Measurements from ENCODE around the gene MYCBP2.

MYCBP2 gene

DNA sequence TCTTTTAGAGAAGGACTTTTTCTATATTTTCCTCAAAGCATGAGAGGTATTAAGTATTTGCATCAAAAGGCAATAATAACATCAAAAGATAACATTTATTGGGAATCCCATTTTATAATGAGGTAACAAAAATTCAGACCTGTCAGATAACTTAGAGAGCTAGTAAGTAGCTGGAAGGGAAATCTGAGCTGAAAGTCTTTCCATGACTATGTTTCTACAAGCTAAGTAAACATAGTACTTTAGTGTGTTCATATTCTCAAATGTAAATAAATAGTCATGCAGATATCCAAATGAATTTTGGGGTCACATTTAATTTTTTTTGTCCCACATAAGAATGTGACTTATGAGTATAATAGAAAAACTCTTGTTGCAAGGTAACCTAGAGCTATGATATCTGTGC lies 212.6 kb downstream of the MYCBP2 start:
- no peak for DNase-seq (ENCODE audit: low read depth in 1 of 2, low spot score in 1 of 2)

GRCh38 chr13:77113496-77113895 lies 213.4 kb downstream of the MYCBP2 start:
- DNase-seq (ENCODE audit: low read depth in 1 of 2, low spot score in 1 of 2): no peak

GRCh38 chr13:77105051-77105450 lies 221.8 kb downstream of the MYCBP2 start:
- DNase-seq (ENCODE audit: low read depth in 1 of 2, low spot score in 1 of 2): no peak

- no peak for DNase-seq (ENCODE audit: low read depth in 1 of 2, low spot score in 1 of 2)
Measured at GRCh38 chr13:77099415-77099814, 227.5 kb downstream of the MYCBP2 start.

GRCh38 chr13:77095288-77095687 lies 231.6 kb downstream of the MYCBP2 start:
- DNase-seq (ENCODE audit: low read depth in 1 of 2, low spot score in 1 of 2): no peak

- no peak for DNase-seq (ENCODE audit: low read depth in 1 of 2, low spot score in 1 of 2)
Measured at GRCh38 chr13:77094773-77095172, 232.1 kb downstream of the MYCBP2 start.

- DNase-seq (ENCODE audit: low read depth in 1 of 2, low spot score in 1 of 2): no peak
Measured at GRCh38 chr13:77093735-77094134, 233.2 kb downstream of the MYCBP2 start.

- no peak for DNase-seq (ENCODE audit: low read depth in 1 of 2, low spot score in 1 of 2)
Measured at GRCh38 chr13:77084755-77085154, 242.1 kb downstream of the MYCBP2 start.

- DNase-seq (ENCODE audit: low read depth in 1 of 2, low spot score in 1 of 2): no peak
Measured at GRCh38 chr13:77079902-77080413, 246.9 kb downstream of the MYCBP2 start.

DNA sequence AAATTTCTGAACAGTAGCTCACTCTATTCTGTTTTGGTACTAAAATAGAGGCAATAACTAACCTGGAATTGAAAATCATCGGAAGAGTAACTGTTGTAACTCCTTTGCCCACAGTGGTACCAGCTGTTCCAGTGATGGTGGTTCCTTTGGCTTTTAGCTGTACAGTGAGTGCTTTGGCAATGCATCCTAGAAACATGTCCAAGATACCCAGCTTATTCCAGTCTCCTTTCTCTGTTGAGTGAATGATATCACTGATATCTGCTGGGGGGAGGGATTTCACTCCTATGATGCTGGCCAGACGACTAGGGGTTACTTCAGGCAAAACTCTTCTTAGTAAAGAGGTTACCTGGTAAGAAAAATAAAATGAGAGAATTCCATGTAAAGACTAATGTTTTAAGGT lies 259.4 kb downstream of the MYCBP2 start:
- no peak for DNase-seq (ENCODE audit: low read depth in 1 of 2, low spot score in 1 of 2)

DNA sequence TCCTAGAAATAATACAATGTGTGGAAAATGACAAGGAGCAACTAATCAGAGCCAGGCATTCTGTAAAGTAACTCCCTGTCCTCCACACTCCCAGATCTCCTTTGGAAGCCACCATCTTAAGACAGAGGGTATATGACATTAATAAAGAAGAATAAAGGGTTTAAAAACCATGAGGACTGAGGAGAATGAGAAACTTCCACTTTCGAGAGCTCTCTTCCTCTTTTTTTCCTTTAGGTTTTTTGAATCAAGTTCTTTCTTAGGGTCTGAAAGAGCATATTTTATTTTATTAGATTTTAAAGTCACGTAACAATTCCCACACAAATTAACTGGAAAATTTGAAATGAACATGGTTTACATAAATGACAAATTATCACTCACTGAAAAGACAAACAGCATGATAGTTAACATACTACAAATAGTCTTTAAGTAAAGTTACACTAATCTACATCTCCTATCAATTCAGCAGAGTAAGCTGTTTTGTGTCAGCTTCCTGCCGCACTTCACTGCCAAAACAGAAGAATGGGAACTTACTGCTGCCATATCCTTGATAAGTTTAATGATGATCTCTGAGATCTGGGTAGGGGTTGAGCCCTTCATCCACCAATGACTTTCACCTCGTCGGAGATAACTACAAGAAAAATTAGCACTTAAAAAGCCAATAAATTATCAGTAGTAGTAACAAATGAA lies 261.3 kb downstream of the MYCBP2 start:
- no peak for DNase-seq (ENCODE audit: low read depth in 1 of 2, low spot score in 1 of 2)

GRCh38 chr13:77062097-77062496 lies 264.8 kb downstream of the MYCBP2 start:
- no peak for DNase-seq (ENCODE audit: low read depth in 1 of 2, low spot score in 1 of 2)

DNA sequence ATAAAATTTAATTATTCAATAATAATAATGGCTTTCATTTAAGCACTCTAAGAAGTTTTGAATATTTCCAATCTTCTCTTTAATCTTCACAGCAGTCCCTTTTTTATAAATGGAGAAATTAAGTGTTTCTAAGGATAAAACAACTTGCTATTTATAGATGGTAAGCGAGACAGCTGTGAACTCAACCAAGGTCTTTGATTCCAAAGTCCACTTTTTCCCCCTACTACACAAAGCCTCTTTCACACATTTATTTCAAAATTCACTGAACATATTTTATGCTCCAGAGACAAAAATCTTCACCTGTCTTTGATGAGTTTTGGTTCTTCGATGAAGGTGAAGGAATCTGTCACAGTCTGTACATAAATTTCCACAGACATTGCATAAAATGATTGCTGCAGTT lies 265.5 kb downstream of the MYCBP2 start:
- no peak for DNase-seq (ENCODE audit: low read depth in 1 of 2, low spot score in 1 of 2)

GRCh38 chr13:77056886-77057285 lies 270.0 kb downstream of the MYCBP2 start:
- DNase-seq (ENCODE audit: low read depth in 1 of 2, low spot score in 1 of 2): no peak

- no peak for DNase-seq (ENCODE audit: low read depth in 1 of 2, low spot score in 1 of 2)
Measured at GRCh38 chr13:77056382-77056781, 270.5 kb downstream of the MYCBP2 start.

GRCh38 chr13:77055158-77055557 lies 271.7 kb downstream of the MYCBP2 start:
- DNase-seq (ENCODE audit: low read depth in 1 of 2, low spot score in 1 of 2): no peak

DNA sequence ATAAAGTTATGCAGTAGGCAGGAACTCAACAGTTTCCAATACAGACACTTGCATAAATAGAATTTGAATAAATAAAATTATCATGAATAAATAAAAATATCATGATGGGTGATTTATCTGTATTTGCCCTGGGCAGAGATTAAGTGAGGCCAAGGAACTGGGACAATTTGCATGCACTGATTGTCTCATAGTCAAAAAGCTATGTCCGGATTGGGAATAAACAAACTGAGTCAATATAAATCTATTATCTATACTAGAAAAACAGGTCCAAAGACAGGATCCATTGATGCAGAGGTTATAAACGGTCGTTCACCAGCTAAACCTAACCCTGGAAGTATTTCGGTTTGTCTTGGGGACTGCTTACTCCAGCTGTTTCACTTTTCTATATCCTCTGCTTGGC lies 273.7 kb downstream of the MYCBP2 start:
- DNase-seq (ENCODE audit: low read depth in 1 of 2, low spot score in 1 of 2): no peak

DNA sequence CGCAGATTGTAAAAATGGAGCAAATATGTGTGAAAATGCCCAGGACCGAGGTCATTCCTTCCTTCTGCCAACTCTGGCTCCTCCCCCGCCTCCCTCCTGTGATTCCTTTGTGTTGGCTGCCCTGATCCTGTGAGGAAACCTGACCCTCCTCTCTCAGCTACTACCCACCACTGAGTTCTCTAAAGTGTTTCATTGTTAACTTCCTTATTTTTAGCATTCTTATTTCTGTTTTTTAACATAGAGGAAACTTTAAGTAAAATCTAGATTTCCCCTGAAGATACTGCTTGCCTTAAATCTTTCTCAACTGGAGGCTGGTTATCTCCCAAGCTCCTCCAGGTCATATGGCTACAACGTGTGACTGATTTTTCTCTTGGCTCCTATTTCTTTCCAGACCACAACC lies 278.2 kb downstream of the MYCBP2 start:
- no peak for DNase-seq (ENCODE audit: low read depth in 1 of 2, low spot score in 1 of 2)

DNA sequence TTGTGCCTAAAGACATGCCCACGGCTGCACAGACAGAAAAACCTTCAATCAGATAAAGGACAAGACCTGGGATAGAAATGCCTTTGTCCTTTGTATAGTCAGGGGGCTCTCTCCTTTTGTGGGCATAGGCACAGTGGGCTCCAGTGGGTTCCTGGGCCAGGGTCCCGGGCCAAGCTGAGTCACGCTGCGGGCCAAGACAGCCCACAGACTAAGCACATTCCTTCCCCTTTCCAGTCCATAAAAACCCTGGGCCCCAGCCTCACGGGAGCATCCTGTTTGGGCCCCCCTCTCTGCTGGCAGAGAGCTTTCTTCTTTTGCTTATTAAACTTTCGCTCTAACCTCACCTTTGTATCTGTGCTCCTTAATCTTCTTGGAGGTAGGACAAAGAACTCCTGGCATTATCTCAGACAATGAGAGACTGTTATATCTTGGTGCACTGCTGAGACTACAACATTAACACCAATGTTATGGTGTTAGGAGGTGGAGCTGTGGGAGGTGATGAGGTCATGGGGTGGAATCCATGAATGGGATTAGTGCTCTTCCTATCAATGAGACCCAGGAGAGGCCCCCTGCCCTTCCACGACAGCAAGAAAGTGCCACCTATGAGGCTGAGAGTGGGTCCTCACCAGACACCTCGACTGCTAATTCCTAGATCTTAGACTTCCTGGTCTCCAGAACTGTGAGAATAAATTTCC lies 279.1 kb downstream of the MYCBP2 start:
- no peak for DNase-seq (ENCODE audit: low read depth in 1 of 2, low spot score in 1 of 2)

GRCh38 chr13:77042566-77043177 lies 284.2 kb downstream of the MYCBP2 start:
- no peak for DNase-seq (ENCODE audit: low read depth in 1 of 2, low spot score in 1 of 2)

GRCh38 chr13:77040835-77041234 lies 286.1 kb downstream of the MYCBP2 start:
- DNase-seq (ENCODE audit: low read depth in 1 of 2, low spot score in 1 of 2): no peak

DNA sequence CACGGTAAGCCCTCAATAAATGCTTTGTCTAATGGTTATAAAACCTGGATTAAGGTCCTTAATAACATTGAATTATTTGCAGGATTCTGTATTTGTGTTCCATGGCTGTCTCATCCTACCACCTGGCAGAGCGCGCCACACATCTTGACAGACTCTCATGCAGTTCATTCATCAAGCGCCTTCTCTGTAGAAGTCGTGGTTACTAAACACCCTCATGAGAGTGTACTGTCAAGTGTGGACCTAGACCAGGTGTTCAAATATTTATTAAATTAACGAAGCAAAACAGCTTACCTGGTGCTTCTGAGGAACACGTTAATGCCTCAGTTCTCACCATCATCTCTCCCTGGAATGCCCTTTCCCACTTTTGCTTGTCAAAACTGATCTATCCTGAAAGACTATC lies 286.8 kb downstream of the MYCBP2 start:
- no peak for DNase-seq (ENCODE audit: low read depth in 1 of 2, low spot score in 1 of 2)

Data from activated T-helper 1 cell treated with anti-CD3 and anti-CD28 coated beads, Interleukin-2, amount 50 U/mL, for 16 hours (primary cell).